ENCODE measurements around the gene EPHB3. TPM values are rescaled to one million over a fixed set of nuclear protein-coding genes. Genes with fewer than 3 reads are reported as not detected.
A peak's percentile ranks its signal among the peaks of the same experiment; 100 is the strongest.

The EPHB3 gene
- total and polyA plus RNA-seq, 2 of the 4 experiments (the other 2 are of a cell fraction), result 0.72 to 2.9 TPM

GRCh38 chr3:184585545-184585944, 24.0 kb downstream of the EPHB3 start:
- H3K9me1 ChIP-seq (ENCODE audit: insufficient read depth, low read length), result no peaks in the 10 kb centered on the region
- no peak overlapping the region for H2BK5ac ChIP-seq (ENCODE audit: low read depth, low read length, poor library complexity, severe bottlenecking)
- no peaks in the 10 kb centered on the region for H4K20me1 ChIP-seq (ENCODE audit: insufficient read depth, low read length)
- ChIA-PET CTCF (interaction anchor here (1.4 kb wide), 1 partner anchor 24 kb away, joined by 5 read pairs; the partner anchor contains the start of gene EPHB3), POLR2A (ENCODE audit: unreplicated experiment) (interaction anchor here (0.6 kb wide), 1 partner anchor 104 kb away, joined by 3 read pairs; no protein-coding TSS in a partner anchor)
- BruUV-seq (replicated peaks), result no TSS peak
- in situ Hi-C loops (cut with MboI; ENCODE audit: low sequenced_read_pairs), result no loop called here
- no peak overlapping the region for H2BK15ac ChIP-seq (ENCODE audit: low read depth, low read length)
- H3K79me1 ChIP-seq (ENCODE audit: low read depth in 1 of 2, low read length in 2 of 2), result no peaks in the 10 kb centered on the region
- no peak overlapping the region for H4K91ac ChIP-seq (ENCODE audit: insufficient read depth, low read depth, low read length)
- H3K27ac ChIP-seq (ENCODE audit: insufficient read depth, low read length), result no peak overlapping the region
- H4K8ac ChIP-seq (ENCODE audit: low read depth in 2 of 2, low read length in 2 of 2), result no peak overlapping the region
- no peak overlapping the region for H4K5ac ChIP-seq (ENCODE audit: low read depth, low read length)
- H3K18ac ChIP-seq (ENCODE audit: low read depth, low read length), result no peak overlapping the region
- H3K4ac ChIP-seq (ENCODE audit: low read depth, low read length), result no peak overlapping the region
- 100% methylated on average over 2 of the region's 6 CpGs; no CpG with 5 or more reads in 1 of the 2 experiments for WGBS, 2 experiments (ENCODE audit: extremely low coverage in 2 of 2, insufficient read length in 1 of 2)
- no peak overlapping the region for H3K4me2 ChIP-seq (ENCODE audit: low read depth, low read length)
- DNase-seq (no peak), ATAC-seq (ENCODE audit: low read depth) (peak; percentile 53)
- H3K23ac ChIP-seq (ENCODE audit: low read depth, low read length), result no peak overlapping the region
- no peak overlapping the region for H2BK20ac ChIP-seq (ENCODE audit: low read depth, low read length)
- no peak overlapping the region for H2AK9ac ChIP-seq (replicated peaks; ENCODE audit: low read depth, low read length, poor library complexity)
- H2AK5ac ChIP-seq (ENCODE audit: low read depth, low read length), result no peak overlapping the region
- intact Hi-C loops (cut with micrococcal nuclease), result no loop called here
- H3K9ac ChIP-seq (ENCODE audit: low read depth, low read length), result no peak overlapping the region
- no peak overlapping the region for H2AFZ ChIP-seq (replicated peaks; ENCODE audit: low read length, poor library complexity)
- H3K4me1 ChIP-seq (ENCODE audit: control insufficient read depth, insufficient read depth, low read length), result peaks cover 7% of the 10 kb centered on the region; the same call in 1 of the 2 replicates
- dilution Hi-C loops (cut with HindIII; ENCODE audit: low sequenced_read_pairs, unreplicated experiment), result no loop called here
- no peak overlapping the region for H3K4me3 ChIP-seq (ENCODE audit: insufficient read depth, low read depth, low read length)
- peaks cover 13% of the 10 kb centered on the region for H3K27me3 ChIP-seq (ENCODE audit: control insufficient read depth, insufficient read depth, low read length)
- TF ChIP-seq RFX5 (IDR thresholded peaks at IDR 0.05; ENCODE audit: low read depth, low read length) (no peak), POLR2A (IDR thresholded peaks at IDR 0.05; ENCODE audit: low read depth, low read length) (no peak), MAZ (IDR thresholded peaks at IDR 0.05; ENCODE audit: borderline replicate concordance, low read depth, low read length) (no peak), BHLHE40 (IDR thresholded peaks at IDR 0.05; ENCODE audit: low read depth, low read length) (no peak), MXI1 (IDR thresholded peaks at IDR 0.05; ENCODE audit: borderline replicate concordance, low read depth, low read length) (no peak), CHD1 (IDR thresholded peaks at IDR 0.05; ENCODE audit: low read depth, low read length) (no peak), RAD21 (IDR thresholded peaks at IDR 0.05; ENCODE audit: low read length) (no peak), SMC3 (IDR thresholded peaks at IDR 0.05; ENCODE audit: low read depth, low read length) (no peak), NFE2L2 (IDR thresholded peaks at IDR 0.05; ENCODE audit: low read depth, low read length) (no peak)
- TF ChIP-seq, protein P1, sequence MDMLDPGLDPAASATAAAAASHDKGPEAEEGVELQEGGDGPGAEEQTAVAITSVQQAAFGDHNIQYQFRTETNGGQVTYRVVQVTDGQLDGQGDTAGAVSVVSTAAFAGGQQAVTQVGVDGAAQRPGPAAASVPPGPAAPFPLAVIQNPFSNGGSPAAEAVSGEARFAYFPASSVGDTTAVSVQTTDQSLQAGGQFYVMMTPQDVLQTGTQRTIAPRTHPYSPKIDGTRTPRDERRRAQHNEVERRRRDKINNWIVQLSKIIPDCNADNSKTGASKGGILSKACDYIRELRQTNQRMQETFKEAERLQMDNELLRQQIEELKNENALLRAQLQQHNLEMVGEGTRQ (IDR thresholded peaks at IDR 0.05; ENCODE audit: low read depth, low read length), result no peak
- TF ChIP-seq, protein P2, sequence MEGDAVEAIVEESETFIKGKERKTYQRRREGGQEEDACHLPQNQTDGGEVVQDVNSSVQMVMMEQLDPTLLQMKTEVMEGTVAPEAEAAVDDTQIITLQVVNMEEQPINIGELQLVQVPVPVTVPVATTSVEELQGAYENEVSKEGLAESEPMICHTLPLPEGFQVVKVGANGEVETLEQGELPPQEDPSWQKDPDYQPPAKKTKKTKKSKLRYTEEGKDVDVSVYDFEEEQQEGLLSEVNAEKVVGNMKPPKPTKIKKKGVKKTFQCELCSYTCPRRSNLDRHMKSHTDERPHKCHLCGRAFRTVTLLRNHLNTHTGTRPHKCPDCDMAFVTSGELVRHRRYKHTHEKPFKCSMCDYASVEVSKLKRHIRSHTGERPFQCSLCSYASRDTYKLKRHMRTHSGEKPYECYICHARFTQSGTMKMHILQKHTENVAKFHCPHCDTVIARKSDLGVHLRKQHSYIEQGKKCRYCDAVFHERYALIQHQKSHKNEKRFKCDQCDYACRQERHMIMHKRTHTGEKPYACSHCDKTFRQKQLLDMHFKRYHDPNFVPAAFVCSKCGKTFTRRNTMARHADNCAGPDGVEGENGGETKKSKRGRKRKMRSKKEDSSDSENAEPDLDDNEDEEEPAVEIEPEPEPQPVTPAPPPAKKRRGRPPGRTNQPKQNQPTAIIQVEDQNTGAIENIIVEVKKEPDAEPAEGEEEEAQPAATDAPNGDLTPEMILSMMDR (conservative IDR thresholded peaks at IDR 0.05; ENCODE audit: low read depth, low read length), result no peak
- TF ChIP-seq, protein P3, sequence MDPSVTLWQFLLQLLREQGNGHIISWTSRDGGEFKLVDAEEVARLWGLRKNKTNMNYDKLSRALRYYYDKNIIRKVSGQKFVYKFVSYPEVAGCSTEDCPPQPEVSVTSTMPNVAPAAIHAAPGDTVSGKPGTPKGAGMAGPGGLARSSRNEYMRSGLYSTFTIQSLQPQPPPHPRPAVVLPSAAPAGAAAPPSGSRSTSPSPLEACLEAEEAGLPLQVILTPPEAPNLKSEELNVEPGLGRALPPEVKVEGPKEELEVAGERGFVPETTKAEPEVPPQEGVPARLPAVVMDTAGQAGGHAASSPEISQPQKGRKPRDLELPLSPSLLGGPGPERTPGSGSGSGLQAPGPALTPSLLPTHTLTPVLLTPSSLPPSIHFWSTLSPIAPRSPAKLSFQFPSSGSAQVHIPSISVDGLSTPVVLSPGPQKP (IDR thresholded peaks at IDR 0.05; ENCODE audit: borderline replicate concordance, low read depth, low read length), result no peak
- H3K9me3 ChIP-seq (ENCODE audit: control insufficient read depth, insufficient read depth, low read length), result no peaks in the 10 kb centered on the region
- H3K36me3 ChIP-seq (ENCODE audit: control insufficient read depth, insufficient read depth, low read length), result peaks cover 20% of the 10 kb centered on the region; the same call in 1 of the 2 replicates
- no peak overlapping the region for H3K56ac ChIP-seq (ENCODE audit: extremely low read depth, insufficient read depth, low read length)
- H2BK120ac ChIP-seq (ENCODE audit: low read depth, low read length), result no peak overlapping the region
- no peak overlapping the region for H3K14ac ChIP-seq (replicated peaks; ENCODE audit: low read depth, low read length)
